ENCODE data around the gene BBS4.
"Not testable (repeated sequence)": the region's sequence is repeated elsewhere in the genome, so short reads cannot be mapped to it uniquely, and the experiment has no call there.

BBS4 gene

GRCh38 chr15:72698938-72699337 is 12.9 kb downstream of the BBS4 start:
- TF ChIP-seq, protein P1, sequence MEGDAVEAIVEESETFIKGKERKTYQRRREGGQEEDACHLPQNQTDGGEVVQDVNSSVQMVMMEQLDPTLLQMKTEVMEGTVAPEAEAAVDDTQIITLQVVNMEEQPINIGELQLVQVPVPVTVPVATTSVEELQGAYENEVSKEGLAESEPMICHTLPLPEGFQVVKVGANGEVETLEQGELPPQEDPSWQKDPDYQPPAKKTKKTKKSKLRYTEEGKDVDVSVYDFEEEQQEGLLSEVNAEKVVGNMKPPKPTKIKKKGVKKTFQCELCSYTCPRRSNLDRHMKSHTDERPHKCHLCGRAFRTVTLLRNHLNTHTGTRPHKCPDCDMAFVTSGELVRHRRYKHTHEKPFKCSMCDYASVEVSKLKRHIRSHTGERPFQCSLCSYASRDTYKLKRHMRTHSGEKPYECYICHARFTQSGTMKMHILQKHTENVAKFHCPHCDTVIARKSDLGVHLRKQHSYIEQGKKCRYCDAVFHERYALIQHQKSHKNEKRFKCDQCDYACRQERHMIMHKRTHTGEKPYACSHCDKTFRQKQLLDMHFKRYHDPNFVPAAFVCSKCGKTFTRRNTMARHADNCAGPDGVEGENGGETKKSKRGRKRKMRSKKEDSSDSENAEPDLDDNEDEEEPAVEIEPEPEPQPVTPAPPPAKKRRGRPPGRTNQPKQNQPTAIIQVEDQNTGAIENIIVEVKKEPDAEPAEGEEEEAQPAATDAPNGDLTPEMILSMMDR (IDR thresholded peaks at IDR 0.05; ENCODE audit: extremely low read depth, missing control alignments), result no peak
- DNase-seq (ENCODE audit: low spot score), result no peak

DNA sequence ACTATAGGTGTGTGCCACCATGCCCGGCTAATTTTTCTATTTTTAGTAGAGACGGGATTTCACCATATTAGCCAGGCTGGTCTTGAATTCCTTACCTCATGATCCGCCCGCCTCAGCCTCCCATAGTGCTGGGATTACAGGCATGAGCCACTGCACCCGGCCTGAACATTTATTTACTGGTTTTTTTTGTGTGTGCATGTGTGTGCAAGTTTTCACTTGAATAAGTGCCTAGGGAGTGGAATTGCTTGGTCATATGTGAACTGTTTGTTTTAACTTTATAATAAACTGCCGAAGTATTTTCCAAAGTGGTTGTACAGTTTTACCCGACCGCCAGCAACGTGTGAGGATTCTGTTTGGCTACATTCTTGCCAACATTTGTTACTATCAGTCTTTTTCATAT is 14.1 kb downstream of the BBS4 start:
- no peak for DNase-seq (ENCODE audit: low spot score)
- TF ChIP-seq, protein P1 (IDR thresholded peaks at IDR 0.05; ENCODE audit: extremely low read depth, missing control alignments), result no peak

- TF ChIP-seq, protein P1 (IDR thresholded peaks at IDR 0.05; ENCODE audit: extremely low read depth, missing control alignments), result no peak
- DNase-seq (ENCODE audit: low spot score), result no peak
These were observed 20.3 kb downstream of the BBS4 start for GRCh38 chr15:72706266-72706665.

- DNase-seq (ENCODE audit: low spot score), result not testable (repeated sequence)
These were observed 22.7 kb downstream of the BBS4 start for GRCh38 chr15:72708551-72709303.

DNA sequence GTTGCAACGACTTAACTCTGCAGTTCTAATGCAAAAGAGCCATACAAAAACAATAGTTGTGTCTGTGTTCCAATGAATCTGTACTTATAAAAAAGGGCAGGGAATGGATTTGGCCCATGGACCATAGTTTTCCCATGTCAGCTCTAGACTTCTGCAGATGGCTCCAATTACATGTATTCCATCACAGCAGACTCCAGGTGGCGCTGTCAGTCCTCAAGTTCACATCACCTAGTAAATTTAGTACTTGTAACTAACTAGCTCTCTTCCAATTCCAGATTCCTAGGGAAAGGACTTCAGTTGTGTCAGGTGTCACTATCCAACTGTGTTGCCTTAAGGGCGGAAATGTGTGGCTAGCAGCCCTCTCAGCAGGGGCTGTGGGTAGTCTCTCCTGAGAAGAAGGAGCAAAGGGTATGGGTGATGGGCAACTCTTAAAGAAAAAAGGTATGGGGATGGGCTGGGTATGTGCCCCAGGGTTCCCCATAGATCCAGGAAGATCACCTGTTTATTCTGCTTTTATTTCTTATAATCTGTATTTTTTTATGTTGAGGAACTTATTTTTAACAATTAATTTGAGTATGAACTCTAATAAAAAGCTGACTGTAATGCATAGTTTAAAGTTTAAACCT is 36.2 kb downstream of the BBS4 start:
- TF ChIP-seq, protein P1 (IDR thresholded peaks at IDR 0.05; ENCODE audit: extremely low read depth, missing control alignments), result peak; percentile 58
- peak; percentile 47 for DNase-seq (ENCODE audit: low spot score)

GRCh38 chr15:72724028-72724427 is 38.0 kb downstream of the BBS4 start:
- DNase-seq (ENCODE audit: low spot score), result no peak
- TF ChIP-seq, protein P1 (IDR thresholded peaks at IDR 0.05; ENCODE audit: extremely low read depth, missing control alignments), result no peak

DNA sequence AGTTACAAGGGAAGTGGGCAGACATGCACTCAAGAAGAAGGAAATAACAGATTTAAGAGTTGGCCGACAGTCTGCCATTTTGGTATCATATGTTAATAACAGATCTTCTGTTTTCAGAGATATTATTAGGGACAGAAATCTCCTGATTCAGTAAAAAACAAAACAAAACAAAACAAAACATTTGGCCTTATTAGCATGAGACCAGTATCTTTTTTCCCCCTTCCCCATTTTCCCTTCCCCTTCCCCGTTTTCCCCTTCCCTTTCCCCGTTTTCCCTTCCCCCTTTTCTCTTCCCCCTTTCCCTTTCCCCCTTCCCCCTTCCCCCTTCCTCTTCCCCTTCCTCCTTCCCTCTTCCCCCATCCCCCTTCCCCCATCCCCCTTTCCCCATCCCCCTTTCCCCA is 39.4 kb downstream of the BBS4 start:
- no peak for DNase-seq (ENCODE audit: low spot score)
- TF ChIP-seq, protein P1 (IDR thresholded peaks at IDR 0.05; ENCODE audit: extremely low read depth, missing control alignments), result no peak

DNA sequence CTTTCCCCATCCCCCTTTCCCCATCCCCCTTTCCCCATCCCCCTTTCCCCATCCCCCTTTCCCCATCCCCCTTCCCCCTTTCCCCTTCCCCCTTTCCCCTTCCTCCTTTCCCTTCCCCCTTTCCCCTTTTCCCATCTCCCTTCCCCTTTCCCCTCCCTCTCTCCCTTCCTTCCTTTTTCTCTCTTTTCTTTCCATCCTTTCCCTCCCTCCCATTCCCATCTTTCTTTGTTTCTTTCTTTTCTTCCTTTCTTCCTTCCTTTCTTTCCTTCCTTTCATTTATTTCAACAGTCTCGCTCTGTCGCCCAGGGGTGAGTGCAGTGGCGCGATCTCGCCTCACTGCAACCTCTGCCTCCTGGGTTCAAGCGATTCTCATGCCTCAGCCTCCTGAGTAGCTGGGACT is 39.8 kb downstream of the BBS4 start:
- DNase-seq (ENCODE audit: low spot score), result not testable (repeated sequence)
